Measurements from ENCODE around the gene HPSE. TPM values are rescaled to one million over a fixed set of nuclear protein-coding genes. Genes with fewer than 3 reads are reported as not detected.
A peak's percentile ranks its signal among the peaks of the same experiment; 100 is the strongest.

The HPSE gene
- total and polyA plus RNA-seq, 2 donors (not counting 1 experiment from before 2014, with no cell fraction given): 1.3 to 2.6 TPM

GRCh38 chr4:83297548-83298260 is 36.9 kb downstream of the HPSE start:
- no peak for TF ChIP-seq CTCF (IDR thresholded peaks at IDR 0.05)
- no peak for TF ChIP-seq EZH2 (IDR thresholded peaks at IDR 0.05; ENCODE audit: borderline replicate concordance, insufficient read depth, low read depth, low read length, poor library complexity, severe bottlenecking)
- Histone ChIP-seq H3K27ac (ENCODE audit: low read length in 2 of 2) (peak overlapping the region in 1 of 2 donors; percentile 31), H3K4me2 (replicated peaks; ENCODE audit: low read depth, low read length, poor library complexity, severe bottlenecking) (peak overlapping the region; percentile 61), H3K9ac (ENCODE audit: low read length) (peak overlapping the region; percentile 46), H3K4me3 (ENCODE audit: control extremely low read depth in 1 of 5, extremely low read depth in 1 of 5, insufficient read depth in 1 of 5, low read depth in 2 of 5, low read length in 4 of 5) (peak overlapping the region in 1 of 5 experiments; percentile 29), H2AFZ (ENCODE audit: insufficient read depth, low read depth, low read length, poor library complexity, severe bottlenecking) (peak overlapping the region; percentile 42), H4K20me1 (ENCODE audit: control insufficient read depth, insufficient read depth, low read length, poor library complexity, severe bottlenecking) (no peaks in the 10 kb centered on the region), H3K4me1 (ENCODE audit: control insufficient read depth in 2 of 2, insufficient read depth in 2 of 2, low read length in 2 of 2) (peaks cover 18% of the 10 kb centered on the region in 2 donors), H3K79me2 (ENCODE audit: control insufficient read depth, insufficient read depth, low read length) (no peaks in the 10 kb centered on the region), H3K27me3 (replicated peaks in 1 of 4; ENCODE audit: control extremely low read depth in 1 of 4, control insufficient read depth in 3 of 4, insufficient read depth in 4 of 4, low read length in 3 of 4) (no peaks in the 10 kb centered on the region), H3K9me3 (ENCODE audit: control extremely low read depth in 1 of 3, control insufficient read depth in 2 of 3, insufficient read depth in 1 of 3, low read length in 2 of 3) (no peaks in the 10 kb centered on the region), H3K36me3 (replicated peaks in 1 of 2; ENCODE audit: control extremely low read depth in 1 of 2, control insufficient read depth in 1 of 2, extremely low read depth in 1 of 2, insufficient read depth in 2 of 2, low read length in 1 of 2) (no peaks in the 10 kb centered on the region)
- Mint-ChIP-seq H3K4me3 (peak overlapping the region; percentile 5), H3K27me3 (no peaks in the 10 kb centered on the region), H3K9me3 (ENCODE audit: insufficient read depth) (no peaks in the 10 kb centered on the region), H3K27ac (no peak overlapping the region), H3K4me1 (peaks cover 17% of the 10 kb centered on the region)
- intact Hi-C loops (cut with micrococcal nuclease): no loop called here
- ATAC-seq (ENCODE audit: low read depth) (no peak), DNase-seq (no peak)
- ChIA-PET CTCF (interaction anchor here (1.2 kb wide), 1 partner anchor 37 kb away, joined by 4 read pairs; no protein-coding TSS in a partner anchor), POLR2A (no interaction called here)
- 45% methylated on average over 1 of the region's 3 CpGs for WGBS (ENCODE audit: insufficient coverage)

- DNase-seq: no peak
- POLR2A ChIA-PET: no interaction called here
- H3K27ac ChIP-seq (ENCODE audit: low read length in 2 of 2): no peak overlapping the region
- CTCF ChIA-PET: interaction anchor here (0.7 to 2.0 kb wide), 4 partner anchors 10 to 199 kb away, joined by 3 to 7 read pairs (median 4); partner anchors contain the start of gene COQ2
- WGBS (ENCODE audit: insufficient coverage): 91% methylated on average over 1 of the region's 8 CpGs
- H3K27me3 ChIP-seq (replicated peaks in 1 of 4; ENCODE audit: control extremely low read depth in 1 of 4, control insufficient read depth in 3 of 4, insufficient read depth in 4 of 4, low read length in 3 of 4): no peaks in the 10 kb centered on the region
- ATAC-seq (ENCODE audit: low read depth): no peak
- no peaks in the 10 kb centered on the region for H4K20me1 ChIP-seq (ENCODE audit: control insufficient read depth, insufficient read depth, low read length, poor library complexity, severe bottlenecking)
- H3K4me1 ChIP-seq (ENCODE audit: control insufficient read depth in 2 of 2, insufficient read depth in 2 of 2, low read length in 2 of 2): peaks cover 16% of the 10 kb centered on the region in 2 donors
- intact Hi-C loops (cut with micrococcal nuclease): no loop called here
- no peaks in the 10 kb centered on the region for H3K27me3 Mint-ChIP-seq
- peaks cover 13% of the 10 kb centered on the region for H3K4me1 Mint-ChIP-seq
- no peak overlapping the region for H3K4me3 Mint-ChIP-seq
- H3K9ac ChIP-seq (ENCODE audit: low read length): no peak overlapping the region
- no peak overlapping the region for H3K4me3 ChIP-seq (ENCODE audit: control extremely low read depth in 1 of 5, extremely low read depth in 1 of 5, insufficient read depth in 1 of 5, low read depth in 2 of 5, low read length in 4 of 5)
- H3K36me3 ChIP-seq (replicated peaks in 1 of 2; ENCODE audit: control extremely low read depth in 1 of 2, control insufficient read depth in 1 of 2, extremely low read depth in 1 of 2, insufficient read depth in 2 of 2, low read length in 1 of 2): no peaks in the 10 kb centered on the region
- H3K9me3 Mint-ChIP-seq (ENCODE audit: insufficient read depth): no peaks in the 10 kb centered on the region
- no peak overlapping the region for H3K27ac Mint-ChIP-seq
- H3K9me3 ChIP-seq (ENCODE audit: control extremely low read depth in 1 of 3, control insufficient read depth in 2 of 3, insufficient read depth in 1 of 3, low read length in 2 of 3): peaks cover 0 to 4% (median 0%) of the 10 kb centered on the region in 3 donors
- H3K4me2 ChIP-seq (replicated peaks; ENCODE audit: low read depth, low read length, poor library complexity, severe bottlenecking): no peak overlapping the region
- no peak overlapping the region for H2AFZ ChIP-seq (ENCODE audit: insufficient read depth, low read depth, low read length, poor library complexity, severe bottlenecking)
- TF ChIP-seq EZH2 (IDR thresholded peaks at IDR 0.05; ENCODE audit: borderline replicate concordance, insufficient read depth, low read depth, low read length, poor library complexity, severe bottlenecking) (no peak), CTCF (IDR thresholded peaks at IDR 0.05) (no peak)
- no peaks in the 10 kb centered on the region for H3K79me2 ChIP-seq (ENCODE audit: control insufficient read depth, insufficient read depth, low read length)
Observed at GRCh38 chr4:83293305-83294046, 41.2 kb downstream of the HPSE start.
